Measurements from ENCODE around the gene PARL. TPM values are rescaled to one million over a fixed set of nuclear protein-coding genes. Genes with fewer than 3 reads are reported as not detected.

PARL gene, protein sequence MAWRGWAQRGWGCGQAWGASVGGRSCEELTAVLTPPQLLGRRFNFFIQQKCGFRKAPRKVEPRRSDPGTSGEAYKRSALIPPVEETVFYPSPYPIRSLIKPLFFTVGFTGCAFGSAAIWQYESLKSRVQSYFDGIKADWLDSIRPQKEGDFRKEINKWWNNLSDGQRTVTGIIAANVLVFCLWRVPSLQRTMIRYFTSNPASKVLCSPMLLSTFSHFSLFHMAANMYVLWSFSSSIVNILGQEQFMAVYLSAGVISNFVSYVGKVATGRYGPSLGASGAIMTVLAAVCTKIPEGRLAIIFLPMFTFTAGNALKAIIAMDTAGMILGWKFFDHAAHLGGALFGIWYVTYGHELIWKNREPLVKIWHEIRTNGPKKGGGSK
- 10 to 100 TPM; 31.5 to 44.3 TPM for total RNA-seq

DNA sequence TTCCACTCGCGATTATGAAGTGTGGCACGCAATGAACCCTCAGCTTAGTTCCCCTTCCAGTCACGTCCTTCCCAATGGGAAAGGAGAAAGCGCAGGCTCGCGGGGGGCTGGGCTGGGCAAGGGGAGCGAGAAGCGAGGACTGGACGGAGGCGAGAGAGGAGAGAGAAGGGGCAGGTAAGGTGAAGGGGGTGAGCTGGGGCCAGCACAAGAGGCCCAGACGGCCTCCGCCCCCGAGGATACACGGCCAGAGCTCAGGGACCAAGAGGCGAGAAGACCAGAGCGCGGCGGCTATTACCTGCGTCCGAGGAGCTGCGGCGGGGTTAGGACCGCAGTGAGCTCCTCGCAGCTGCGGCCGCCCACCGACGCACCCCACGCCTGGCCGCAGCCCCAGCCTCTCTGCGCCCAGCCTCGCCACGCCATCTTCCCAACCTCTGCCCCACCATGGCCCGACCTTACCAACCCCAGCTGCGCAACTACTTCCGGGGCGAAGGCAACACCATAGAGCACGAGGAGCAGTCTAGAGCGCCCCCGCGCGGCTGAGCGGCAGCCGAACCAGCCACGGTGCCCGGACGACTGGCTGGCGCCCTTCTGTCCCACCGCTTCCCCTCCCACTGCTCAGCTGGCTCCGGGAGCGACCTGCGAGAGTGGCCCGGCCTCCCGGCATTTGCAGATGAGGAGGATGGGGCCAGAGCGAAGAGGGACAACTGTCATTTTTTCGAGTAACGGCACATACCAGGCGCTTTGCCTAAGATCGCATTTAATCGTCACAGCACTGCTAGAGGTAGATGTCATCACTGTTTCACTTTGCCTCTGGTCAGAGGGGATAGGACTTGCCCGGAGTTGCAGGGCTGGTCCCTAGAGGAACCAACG lies at the start of gene PARL:
Gene PARL, minus strand, starts transcription at position 454 of the 870 bp plus-strand sequence. Its CDS starts 34 bp downstream, at position 420.
- no peaks in the 10 kb centered on the region for H3K4me1 ChIP-seq (replicated peaks)
- H3K9me3 ChIP-seq, result no peaks in the 10 kb centered on the region
- H3K27ac ChIP-seq, result peak within 1 kb of the TSS; percentile 73 to 74
- peak; percentile 93 for DNase-seq (ENCODE audit: low spot score)
- TF ChIP-seq POLR2A (IDR thresholded peaks at IDR 0.05) (peak; percentile 49), POLR2AphosphoS5 (IDR thresholded peaks at IDR 0.05) (peak; percentile 90)
- TF ChIP-seq, protein P1, sequence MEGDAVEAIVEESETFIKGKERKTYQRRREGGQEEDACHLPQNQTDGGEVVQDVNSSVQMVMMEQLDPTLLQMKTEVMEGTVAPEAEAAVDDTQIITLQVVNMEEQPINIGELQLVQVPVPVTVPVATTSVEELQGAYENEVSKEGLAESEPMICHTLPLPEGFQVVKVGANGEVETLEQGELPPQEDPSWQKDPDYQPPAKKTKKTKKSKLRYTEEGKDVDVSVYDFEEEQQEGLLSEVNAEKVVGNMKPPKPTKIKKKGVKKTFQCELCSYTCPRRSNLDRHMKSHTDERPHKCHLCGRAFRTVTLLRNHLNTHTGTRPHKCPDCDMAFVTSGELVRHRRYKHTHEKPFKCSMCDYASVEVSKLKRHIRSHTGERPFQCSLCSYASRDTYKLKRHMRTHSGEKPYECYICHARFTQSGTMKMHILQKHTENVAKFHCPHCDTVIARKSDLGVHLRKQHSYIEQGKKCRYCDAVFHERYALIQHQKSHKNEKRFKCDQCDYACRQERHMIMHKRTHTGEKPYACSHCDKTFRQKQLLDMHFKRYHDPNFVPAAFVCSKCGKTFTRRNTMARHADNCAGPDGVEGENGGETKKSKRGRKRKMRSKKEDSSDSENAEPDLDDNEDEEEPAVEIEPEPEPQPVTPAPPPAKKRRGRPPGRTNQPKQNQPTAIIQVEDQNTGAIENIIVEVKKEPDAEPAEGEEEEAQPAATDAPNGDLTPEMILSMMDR (IDR thresholded peaks at IDR 0.05), result peak; percentile 88 to 97 (median 96)
- under 1% methylated on average over 63 of the region's 63 CpGs for WGBS
- peak within 1 kb of the TSS; percentile 81 to 84 for H3K4me3 ChIP-seq
- no peaks in the 10 kb centered on the region for H3K27me3 ChIP-seq (replicated peaks; ENCODE audit: insufficient read depth)
- no peaks in the 10 kb centered on the region for H3K36me3 ChIP-seq
- intact Hi-C loops (cut with DNase I), result loop anchor here (5.0 kb wide), 1 partner anchor 417 kb away; no protein-coding TSS in a partner anchor

DNA sequence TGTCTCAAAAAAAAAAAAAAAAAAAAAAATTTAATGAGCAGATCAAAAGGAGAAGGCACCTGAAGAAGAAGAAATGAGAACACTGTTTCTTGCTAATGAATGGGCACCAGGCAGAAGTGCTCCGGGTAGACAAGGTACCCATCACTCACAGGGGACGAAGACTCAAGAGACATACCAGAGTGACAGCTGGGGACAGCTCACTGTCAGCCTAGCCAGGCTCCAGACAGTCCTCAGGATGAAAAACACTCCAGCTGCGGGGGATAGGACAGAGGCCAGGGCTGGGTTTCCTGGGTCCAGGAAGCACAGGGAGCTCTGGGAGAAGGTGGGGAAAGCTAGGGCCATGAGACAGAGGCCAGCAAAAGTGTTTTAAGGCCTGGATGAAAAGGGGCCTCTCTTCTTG lies 48.5 kb upstream of the PARL start:
- no peak for DNase-seq (ENCODE audit: low spot score)
- no peaks in the 10 kb centered on the region for H3K9me3 ChIP-seq
- H3K4me1 ChIP-seq (replicated peaks), result no peaks in the 10 kb centered on the region
- no peaks in the 10 kb centered on the region for H3K27me3 ChIP-seq (replicated peaks; ENCODE audit: insufficient read depth)
- intact Hi-C loops (cut with DNase I), result no loop called here
- H3K4me3 ChIP-seq, result no peak overlapping the region
- H3K27ac ChIP-seq, result no peak overlapping the region
- TF ChIP-seq, protein P1 (IDR thresholded peaks at IDR 0.05), result no peak
- TF ChIP-seq POLR2A (IDR thresholded peaks at IDR 0.05) (no peak), POLR2AphosphoS5 (IDR thresholded peaks at IDR 0.05) (no peak)
- 94% methylated on average over 3 of the region's 3 CpGs for WGBS
- H3K36me3 ChIP-seq, result peaks cover 0 to 7% of the 10 kb centered on the region in 2 donors

DNA sequence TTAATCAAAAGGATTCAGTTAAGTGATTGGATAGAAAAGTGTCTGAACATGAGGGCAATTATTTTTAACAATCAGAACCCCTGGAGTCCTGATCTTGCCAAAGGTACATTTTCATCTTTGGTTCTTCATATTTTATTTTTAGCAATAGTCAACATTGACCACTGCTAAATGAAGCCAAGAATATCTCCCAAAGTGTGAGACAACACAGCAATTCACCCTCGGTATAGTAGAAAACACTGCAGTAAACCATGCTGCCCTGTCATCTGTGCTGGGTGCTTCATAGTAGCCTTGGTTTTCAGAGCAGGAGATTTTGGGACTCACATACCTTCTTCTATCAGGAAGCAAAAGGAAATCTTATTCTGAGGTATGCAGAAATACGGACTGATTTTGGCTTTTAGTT lies 47.2 kb upstream of the PARL start:
- DNase-seq (ENCODE audit: low spot score), result no peak
- H3K27me3 ChIP-seq (replicated peaks; ENCODE audit: insufficient read depth), result no peaks in the 10 kb centered on the region
- no peak overlapping the region for H3K27ac ChIP-seq
- no peak overlapping the region for H3K4me3 ChIP-seq
- no peaks in the 10 kb centered on the region for H3K4me1 ChIP-seq (replicated peaks)
- 94% methylated on average over 2 of the region's 2 CpGs for WGBS
- TF ChIP-seq POLR2A (IDR thresholded peaks at IDR 0.05) (no peak), POLR2AphosphoS5 (IDR thresholded peaks at IDR 0.05) (no peak)
- TF ChIP-seq, protein P1 (IDR thresholded peaks at IDR 0.05), result no peak
- no peaks in the 10 kb centered on the region for H3K9me3 ChIP-seq
- H3K36me3 ChIP-seq, result no peaks in the 10 kb centered on the region
- intact Hi-C loops (cut with DNase I), result no loop called here

DNA sequence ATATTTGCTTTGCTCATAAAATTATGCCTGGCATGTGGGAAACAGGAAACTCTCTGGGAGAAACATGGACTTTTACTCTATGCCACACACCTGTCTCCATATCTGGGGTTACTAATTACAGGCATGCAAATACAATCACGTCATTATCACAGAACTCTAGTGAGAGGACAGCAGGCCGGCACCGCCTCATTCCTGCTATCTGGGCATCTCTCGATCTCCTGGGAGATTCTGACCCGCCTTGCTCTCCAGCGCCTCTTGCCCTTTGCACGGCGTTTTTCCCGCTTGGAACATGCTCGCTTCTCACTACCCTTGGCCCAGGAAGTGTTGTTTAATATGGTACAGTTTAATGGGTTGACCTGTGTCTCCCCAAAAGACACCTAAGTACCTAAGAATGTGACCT lies 45.4 kb upstream of the PARL start:
- Histone ChIP-seq H3K4me3 (no peak overlapping the region), H3K27ac (no peak overlapping the region), H3K4me1 (replicated peaks) (no peaks in the 10 kb centered on the region), H3K27me3 (replicated peaks; ENCODE audit: insufficient read depth) (no peaks in the 10 kb centered on the region), H3K9me3 (no peaks in the 10 kb centered on the region), H3K36me3 (no peaks in the 10 kb centered on the region)
- intact Hi-C loops (cut with DNase I), result no loop called here
- TF ChIP-seq POLR2AphosphoS5 (IDR thresholded peaks at IDR 0.05), result no peak
- DNase-seq (ENCODE audit: low spot score), result no peak
- WGBS, result 90% methylated on average over 10 of the region's 10 CpGs

DNA sequence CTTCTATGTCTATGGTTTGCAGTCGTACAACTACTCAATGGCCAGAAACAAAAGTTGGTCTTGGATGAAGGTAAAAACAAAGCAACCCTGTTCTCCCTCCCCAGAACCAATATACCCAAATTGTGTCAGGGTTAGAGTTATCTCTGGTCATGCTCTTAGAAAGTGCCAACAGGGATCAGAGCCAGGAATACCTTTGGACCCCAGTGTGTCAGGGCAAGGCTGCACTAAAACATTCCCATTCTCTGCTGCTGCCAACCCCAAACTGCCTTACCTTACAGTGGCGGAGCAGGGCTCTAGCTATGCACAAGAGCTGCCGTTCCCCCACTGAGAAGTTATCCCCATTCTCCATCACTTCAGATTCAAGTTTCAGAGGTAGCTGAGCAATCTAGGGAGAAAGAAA lies 42.4 kb upstream of the PARL start:
- H3K9me3 ChIP-seq, result no peaks in the 10 kb centered on the region
- intact Hi-C loops (cut with DNase I), result no loop called here
- no peak overlapping the region for H3K4me3 ChIP-seq
- TF ChIP-seq, protein P1 (IDR thresholded peaks at IDR 0.05), result no peak
- TF ChIP-seq POLR2A (IDR thresholded peaks at IDR 0.05) (no peak), POLR2AphosphoS5 (IDR thresholded peaks at IDR 0.05) (no peak)
- no peak for DNase-seq (ENCODE audit: low spot score)
- 100% methylated on average over 3 of the region's 3 CpGs for WGBS
- no peak overlapping the region for H3K27ac ChIP-seq
- H3K4me1 ChIP-seq (replicated peaks), result no peaks in the 10 kb centered on the region
- H3K27me3 ChIP-seq (replicated peaks; ENCODE audit: insufficient read depth), result no peaks in the 10 kb centered on the region
- H3K36me3 ChIP-seq, result no peaks in the 10 kb centered on the region
